KMS-11 (cell line): ENCODE measurements around the gene EXOSC6.
A peak's percentile ranks its signal among the peaks of the same experiment; 100 is the strongest.

Experiments used
- H2AFZ ChIP-seq: fragments of 200-600 bp; sonication (generic); 2 replicates; pipeline ENCODE4 v1.6.1; 2016; ENCODE audit warnings: antibody characterized with exemption, mixed run types, low read depth
- H3K27ac ChIP-seq: fragments of 200-600 bp; sonication (generic); 2 replicates; pipeline ENCODE4 v1.6.1; 2016; ENCODE audit warnings: mild to moderate bottlenecking, mixed run types
- H3K27me3 ChIP-seq: fragments of 200-600 bp; sonication (generic); 2 replicates; pipeline ENCODE4 v1.6.1; 2017; ENCODE audit warnings: mild to moderate bottlenecking, low read depth, mixed run types, moderate library complexity; ENCODE audit not compliant: insufficient read depth
- H3K36me3 ChIP-seq: fragments of 200-600 bp; sonication (generic); 2 replicates; pipeline ENCODE4 v1.6.1; 2017; ENCODE audit warnings: mild to moderate bottlenecking, mixed run types; ENCODE audit not compliant: insufficient read depth
- H3K4me1 ChIP-seq: fragments of 200-600 bp; sonication (generic); 2 replicates; pipeline ENCODE4 v1.6.1; 2016; ENCODE audit warnings: mild to moderate bottlenecking, low read depth, mixed run types; ENCODE audit not compliant: poor library complexity, severe bottlenecking
- H3K4me2 ChIP-seq: fragments of 200-600 bp; sonication (generic); 2 replicates; pipeline ENCODE4 v1.7.0; 2016; ENCODE audit warnings: mild to moderate bottlenecking, mixed run types
- H3K4me3 ChIP-seq: fragments of 200-600 bp; sonication (generic); IDR thresholded peaks from 2 replicates; pipeline ENCODE4 v1.6.1; 2017; ENCODE audit warnings: low read depth, low read length, mixed read lengths; ENCODE audit not compliant: insufficient read depth
- H3K79me2 ChIP-seq: fragments of 200-600 bp; sonication (generic); 2 replicates; pipeline ENCODE4 v1.6.1; 2016; ENCODE audit warnings: low read depth, mixed run types; ENCODE audit not compliant: insufficient read depth
- H3K9ac ChIP-seq: fragments of 200-600 bp; sonication (generic); 2 replicates; pipeline ENCODE4 v1.6.1; 2016; ENCODE audit warnings: mild to moderate bottlenecking, mixed run types
- H4K20me1 ChIP-seq: fragments of 200-600 bp; sonication (generic); 2 replicates; pipeline ENCODE4 v1.6.1; 2016; ENCODE audit warnings: mild to moderate bottlenecking, mixed run types; ENCODE audit not compliant: insufficient read depth
- CTCF ChIP-seq: fragments of 200-600 bp; sonication (generic); conservative IDR thresholded peaks from 2 replicates; pipeline ENCODE4 v1.6.1; 2017; ENCODE audit warnings: low read depth, mild to moderate bottlenecking, antibody characterized with exemption, low read length, moderate library complexity, mixed read lengths

EXOSC6 gene

GRCh38 chr16:70251629-70252354 lies at the start of gene EXOSC6:
Gene EXOSC6 (minus strand): TSS chr16:70251940. CDS start chr16:70251900, 40 bp downstream.
- H3K36me3 ChIP-seq: no peaks in the 10 kb centered on the region
- H3K27ac ChIP-seq: peak within 1 kb of the TSS; percentile 78

GRCh38 chr16:70301121-70301520 lies 49.4 kb upstream of the EXOSC6 start:
- Histone ChIP-seq H2AFZ (no peak overlapping the region), H3K9ac (no peak overlapping the region), H3K79me2 (no peaks in the 10 kb centered on the region), H3K36me3 (no peaks in the 10 kb centered on the region), H3K27me3 (no peaks in the 10 kb centered on the region), H4K20me1 (no peaks in the 10 kb centered on the region), H3K4me1 (peaks cover 4% of the 10 kb centered on the region), H3K4me3 (no peak overlapping the region), H3K27ac (no peak overlapping the region), H3K4me2 (no peak overlapping the region)
- no peak for TF ChIP-seq CTCF

More at GRCh38 chr16:70251629-70252354, at the start of gene EXOSC6:
- peak; percentile 69 for TF ChIP-seq CTCF
- Histone ChIP-seq H3K9ac (peak within 1 kb of the TSS; percentile 71), H3K4me3 (no peak within 1 kb of the TSS), H3K4me1 (peaks cover 48% of the 10 kb centered on the region), H2AFZ (peak within 1 kb of the TSS; percentile 57), H3K79me2 (peaks cover 39% of the 10 kb centered on the region), H3K27me3 (no peaks in the 10 kb centered on the region), H4K20me1 (peaks cover 18% of the 10 kb centered on the region), H3K4me2 (peak within 1 kb of the TSS; percentile 88)

GRCh38 chr16:70298988-70299938 lies 47.5 kb upstream of the EXOSC6 start, which contains the start of gene DDX19B:
Gene DDX19B (plus strand): TSS chr16:70299186. CDS start chr16:70299298, 112 bp downstream.
- TF ChIP-seq CTCF: no peak
- Histone ChIP-seq H3K9ac (peak within 1 kb of the TSS; percentile 74), H3K4me1 (peaks cover 4% of the 10 kb centered on the region), H3K79me2 (no peaks in the 10 kb centered on the region), H4K20me1 (no peaks in the 10 kb centered on the region), H3K36me3 (no peaks in the 10 kb centered on the region), H3K27ac (peak within 1 kb of the TSS; percentile 22), H2AFZ (peak within 1 kb of the TSS; percentile 68), H3K4me2 (peak within 1 kb of the TSS; percentile 43; the same call in 1 of the 2 replicates), H3K27me3 (no peaks in the 10 kb centered on the region), H3K4me3 (peak within 1 kb of the TSS; percentile 47)

GRCh38 chr16:70295634-70296033 lies 43.9 kb upstream of the EXOSC6 start:
- Histone ChIP-seq H3K27ac (no peak overlapping the region), H3K36me3 (no peaks in the 10 kb centered on the region), H3K27me3 (no peaks in the 10 kb centered on the region), H3K4me3 (no peak overlapping the region), H3K4me1 (peaks cover 4% of the 10 kb centered on the region), H2AFZ (no peak overlapping the region), H3K9ac (no peak overlapping the region), H4K20me1 (no peaks in the 10 kb centered on the region), H3K4me2 (no peak overlapping the region), H3K79me2 (no peaks in the 10 kb centered on the region)
- no peak for TF ChIP-seq CTCF
